Upper lobe of left lung (tissue), 4 donors: ENCODE data around the gene RBM44.

Experiments used
- CTCF ChIP-seq, 6 experiments: fragments of 450-650 bp in 4 of 6; fragments of 200-600 bp in 2 of 6; sonication (generic) in 2 of 6; IDR thresholded peaks; one replicate each; pipeline ENCODE4 v1.5.1; 2016 to 2019; ENCODE audit warnings: antibody characterized with exemption in 6 of 6
- EP300 ChIP-seq, 4 donors: sonication (generic); formaldehyde crosslinking; IDR thresholded peaks; one replicate each; pipeline ENCODE4 v1.5.1; 2017; ENCODE audit warnings: antibody characterized with exemption in 4 of 4, control low read depth in 2 of 4
- POLR2A ChIP-seq, 4 donors: fragments of 450-650 bp; IDR thresholded peaks; one replicate each; pipeline ENCODE4 v1.5.1; 2016 to 2017; ENCODE audit warnings: antibody characterized with exemption in 4 of 4, mild to moderate bottlenecking in 2 of 4

GRCh38 chr2:237818066-237818473 lies 19.5 kb downstream of the RBM44 start:
- no peak for TF ChIP-seq POLR2A (IDR thresholded peaks at IDR 0.05)
- TF ChIP-seq CTCF (IDR thresholded peaks at IDR 0.05): no peak
- TF ChIP-seq EP300 (IDR thresholded peaks at IDR 0.05): no peak
